Subcutaneous abdominal adipose tissue (tissue), 5 donors: ENCODE data around the gene GNA15.
A peak's percentile ranks its signal among the peaks of the same experiment; 100 is the strongest.

Experiments used
- H3K27ac ChIP-seq: one replicate; pipeline ENCODE4 v1.7.0; 2013; ENCODE audit warnings: low read depth, mild to moderate bottlenecking, inconsistent platforms, low read length, moderate library complexity
- H3K27me3 ChIP-seq, 5 donors: one replicate each; pipeline ENCODE4 v1.7.0; 2013; ENCODE audit warnings: low read length in 5 of 5, inconsistent platforms in 1 of 5; ENCODE audit not compliant: control insufficient read depth in 5 of 5, insufficient read depth in 4 of 5
- H3K36me3 ChIP-seq, 5 donors: one replicate each; pipeline ENCODE4 v1.7.0; 2013; ENCODE audit warnings: low read length in 5 of 5; ENCODE audit not compliant: control insufficient read depth in 5 of 5, insufficient read depth in 5 of 5
- H3K4me1 ChIP-seq, 5 donors: one replicate each; pipeline ENCODE4 v1.7.0; 2013; ENCODE audit warnings: low read length in 5 of 5, mild to moderate bottlenecking in 3 of 5, moderate library complexity in 1 of 5; ENCODE audit not compliant: control insufficient read depth in 5 of 5, insufficient read depth in 5 of 5
- H3K4me3 ChIP-seq, 5 donors: one replicate each; pipeline ENCODE4 v1.7.0; 2013; ENCODE audit warnings: low read length in 5 of 5, low read depth in 1 of 5
- H3K9ac ChIP-seq, 5 donors: one replicate each; pipeline ENCODE4 v1.7.0; 2013; ENCODE audit warnings: low read length in 5 of 5, mild to moderate bottlenecking in 4 of 5, moderate library complexity in 3 of 5
- H3K9me3 ChIP-seq, 5 donors: one replicate each; pipeline ENCODE4 v1.7.0; 2013; ENCODE audit warnings: low read length in 5 of 5; ENCODE audit not compliant: control insufficient read depth in 5 of 5
- donor health status: healthy.
- donor health status: healthy.
- donor health status: healthy.
- donor health status: healthy.
- donor health status: healthy.

GNA15 gene

GRCh38 chr19:3107658-3108057 is 28.2 kb upstream of the GNA15 start:
- Histone ChIP-seq H3K9ac (no peak overlapping the region), H3K36me3 (peaks cover 0 to 27% (median 12%) of the 10 kb centered on the region in 5 donors), H3K27ac (no peak overlapping the region), H3K4me1 (peaks cover 2 to 27% (median 23%) of the 10 kb centered on the region in 5 donors), H3K9me3 (no peaks in the 10 kb centered on the region), H3K4me3 (no peak overlapping the region), H3K27me3 (no peaks in the 10 kb centered on the region)

GRCh38 chr19:3108775-3109174 is 27.1 kb upstream of the GNA15 start:
- H3K36me3 ChIP-seq, result peaks cover 0 to 38% (median 20%) of the 10 kb centered on the region in 5 donors
- H3K9ac ChIP-seq, result peak overlapping the region in 1 of 5 donors; percentile 2
- no peaks in the 10 kb centered on the region for H3K9me3 ChIP-seq
- H3K4me3 ChIP-seq, result no peak overlapping the region
- no peaks in the 10 kb centered on the region for H3K27me3 ChIP-seq
- H3K4me1 ChIP-seq, result peaks cover 2 to 24% (median 19%) of the 10 kb centered on the region in 5 donors
- no peak overlapping the region for H3K27ac ChIP-seq

GRCh38 chr19:3109491-3109890 is 26.3 kb upstream of the GNA15 start:
- Histone ChIP-seq H3K36me3 (peaks cover 0 to 44% (median 26%) of the 10 kb centered on the region in 5 donors), H3K27ac (no peak overlapping the region), H3K4me1 (peaks cover 2 to 17% (median 11%) of the 10 kb centered on the region in 5 donors), H3K27me3 (no peaks in the 10 kb centered on the region), H3K9ac (no peak overlapping the region), H3K4me3 (no peak overlapping the region), H3K9me3 (no peaks in the 10 kb centered on the region)

DNA sequence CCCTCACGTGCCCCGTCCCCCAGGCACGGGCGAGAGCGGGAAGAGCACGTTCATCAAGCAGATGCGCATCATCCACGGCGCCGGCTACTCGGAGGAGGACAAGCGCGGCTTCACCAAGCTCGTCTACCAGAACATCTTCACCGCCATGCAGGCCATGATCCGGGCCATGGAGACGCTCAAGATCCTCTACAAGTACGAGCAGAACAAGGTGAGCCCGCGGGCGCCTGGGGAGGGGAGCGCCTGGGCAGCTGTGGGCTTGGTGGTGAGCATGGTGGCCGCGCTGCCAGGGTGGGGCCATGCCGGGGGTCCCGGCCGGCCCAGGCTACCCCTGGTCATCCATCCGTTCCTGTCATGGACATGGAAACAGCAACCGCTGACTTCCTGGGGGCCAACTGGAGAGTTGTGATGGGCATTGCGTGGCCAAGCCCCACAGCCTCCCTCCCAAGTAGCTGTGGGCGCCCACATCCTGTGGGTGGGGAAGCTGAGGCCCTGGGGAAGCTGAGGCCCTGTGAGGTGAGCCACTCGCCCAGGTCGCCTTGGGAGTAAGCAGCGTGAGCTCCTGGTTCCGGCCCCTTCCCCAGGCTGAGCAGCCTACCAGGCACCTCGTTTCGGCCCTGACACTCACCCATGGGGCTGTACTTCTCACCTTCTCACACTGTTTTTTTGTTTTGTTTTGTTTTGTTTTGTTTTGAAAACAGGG is 25.6 kb upstream of the GNA15 start:
- no peak overlapping the region for H3K27ac ChIP-seq
- no peaks in the 10 kb centered on the region for H3K9me3 ChIP-seq
- H3K4me3 ChIP-seq, result no peak overlapping the region
- H3K27me3 ChIP-seq, result no peaks in the 10 kb centered on the region
- peaks cover 2 to 14% (median 8%) of the 10 kb centered on the region in 5 donors for H3K4me1 ChIP-seq
- no peak overlapping the region for H3K9ac ChIP-seq
- H3K36me3 ChIP-seq, result peaks cover 0 to 52% (median 33%) of the 10 kb centered on the region in 5 donors

DNA sequence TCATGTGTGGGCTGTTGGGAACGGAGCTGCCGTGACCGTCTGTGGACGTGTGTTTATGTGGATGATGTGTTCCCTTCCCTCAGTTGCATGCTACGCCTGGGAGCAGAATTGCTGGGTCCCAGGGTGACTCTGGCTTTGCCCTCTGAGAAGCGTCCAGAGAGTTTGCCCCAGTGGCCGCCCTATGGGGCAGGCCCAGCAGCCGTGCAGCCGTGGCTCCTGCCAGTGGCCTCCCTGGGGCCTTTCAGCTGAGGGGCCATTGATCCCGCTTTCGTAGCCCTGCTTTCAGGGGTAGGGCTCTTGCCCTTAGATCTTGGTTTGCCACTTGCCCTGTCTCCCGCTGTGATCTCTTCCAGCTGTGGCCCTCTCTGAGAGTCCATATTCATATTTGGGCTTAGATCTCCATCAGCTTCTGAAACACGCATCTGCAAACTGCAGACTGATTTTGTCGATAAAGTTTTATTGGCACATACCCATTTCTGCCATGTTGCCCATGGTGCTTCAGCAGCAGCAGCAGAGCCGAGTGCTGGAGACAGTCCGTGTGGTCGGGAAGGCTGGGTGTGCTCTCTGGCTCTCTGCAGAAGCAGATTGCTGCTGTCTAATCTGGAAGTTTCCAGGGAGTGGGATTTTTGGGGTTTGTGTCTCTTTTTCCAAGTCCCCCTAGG is 24.1 kb upstream of the GNA15 start:
- Histone ChIP-seq H3K27ac (no peak overlapping the region), H3K27me3 (no peaks in the 10 kb centered on the region), H3K4me3 (no peak overlapping the region), H3K4me1 (peaks cover 0 to 8% (median 0%) of the 10 kb centered on the region in 5 donors), H3K36me3 (peaks cover 0 to 60% (median 39%) of the 10 kb centered on the region in 5 donors), H3K9me3 (no peaks in the 10 kb centered on the region), H3K9ac (no peak overlapping the region)

- Histone ChIP-seq H3K4me3 (no peak overlapping the region), H3K9me3 (no peaks in the 10 kb centered on the region), H3K9ac (no peak overlapping the region), H3K4me1 (peaks cover 0 to 6% (median 0%) of the 10 kb centered on the region in 5 donors), H3K36me3 (peaks cover 0 to 64% (median 44%) of the 10 kb centered on the region in 5 donors), H3K27ac (no peak overlapping the region), H3K27me3 (no peaks in the 10 kb centered on the region)
These were observed 23.3 kb upstream of the GNA15 start for GRCh38 chr19:3112375-3113099.

GRCh38 chr19:3113100-3114017 is 22.5 kb upstream of the GNA15 start:
- Histone ChIP-seq H3K9me3 (no peaks in the 10 kb centered on the region), H3K27me3 (no peaks in the 10 kb centered on the region), H3K4me1 (peaks cover 0 to 6% (median 0%) of the 10 kb centered on the region in 5 donors), H3K4me3 (no peak overlapping the region), H3K36me3 (peaks cover 0 to 73% (median 51%) of the 10 kb centered on the region in 5 donors), H3K27ac (no peak overlapping the region), H3K9ac (no peak overlapping the region)

DNA sequence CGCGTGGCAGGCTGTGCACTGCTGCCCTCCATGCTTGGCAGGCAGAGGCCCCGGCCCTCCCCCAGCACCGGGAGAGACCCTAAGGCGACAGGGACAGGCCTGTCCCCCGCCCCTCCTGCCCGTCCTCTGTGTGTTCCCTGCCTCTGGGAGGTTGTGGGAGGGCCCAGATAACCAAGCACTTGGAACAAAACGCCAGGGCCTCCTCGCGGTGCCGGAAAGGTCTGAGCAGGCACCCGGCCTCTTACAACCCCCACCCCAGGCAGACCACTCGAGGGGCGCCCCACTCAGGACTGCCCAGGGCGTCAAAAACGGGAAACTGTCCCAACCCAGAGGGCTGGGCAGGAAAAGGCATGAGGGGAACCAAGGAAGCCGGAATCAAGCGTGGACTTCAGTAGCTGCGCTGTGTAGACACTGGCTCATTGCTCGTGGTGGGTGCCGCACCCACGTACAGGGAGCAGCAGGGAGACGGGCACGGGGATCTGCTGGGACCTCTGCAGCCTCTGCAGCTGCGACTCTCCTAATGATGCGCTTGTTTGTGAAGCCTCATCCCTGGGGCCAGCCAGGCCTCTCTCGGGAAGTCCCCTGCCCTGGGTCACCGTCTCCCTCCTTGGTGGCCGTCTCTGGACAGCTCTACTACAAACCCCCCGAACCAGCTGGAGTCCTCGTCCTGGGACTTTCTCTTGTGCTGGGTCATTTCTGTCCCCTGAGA is 21.7 kb upstream of the GNA15 start:
- Histone ChIP-seq H3K36me3 (peaks cover 0 to 81% (median 58%) of the 10 kb centered on the region in 5 donors), H3K4me3 (no peak overlapping the region), H3K9ac (no peak overlapping the region), H3K27me3 (no peaks in the 10 kb centered on the region), H3K4me1 (peaks cover 0 to 3% (median 0%) of the 10 kb centered on the region in 5 donors), H3K9me3 (no peaks in the 10 kb centered on the region), H3K27ac (no peak overlapping the region)

DNA sequence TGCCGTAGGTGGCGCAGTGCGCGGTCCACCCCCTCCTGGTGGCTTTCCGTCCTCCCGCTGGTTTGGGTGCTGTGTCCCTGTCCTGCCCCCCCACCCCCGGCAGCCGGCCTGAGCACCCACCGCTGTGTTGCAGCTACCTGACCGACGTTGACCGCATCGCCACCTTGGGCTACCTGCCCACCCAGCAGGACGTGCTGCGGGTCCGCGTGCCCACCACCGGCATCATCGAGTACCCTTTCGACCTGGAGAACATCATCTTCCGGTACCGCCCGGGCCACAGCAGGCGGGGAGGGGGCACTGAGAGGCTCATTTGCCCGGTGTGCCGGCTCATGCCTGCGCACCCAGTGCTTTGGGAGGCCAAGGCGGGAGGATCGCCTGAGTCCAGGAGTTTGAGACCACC is 21.0 kb upstream of the GNA15 start:
- no peaks in the 10 kb centered on the region for H3K9me3 ChIP-seq
- H3K27me3 ChIP-seq, result no peaks in the 10 kb centered on the region
- peaks cover 0 to 3% (median 0%) of the 10 kb centered on the region in 5 donors for H3K4me1 ChIP-seq
- H3K36me3 ChIP-seq, result peaks cover 0 to 85% (median 61%) of the 10 kb centered on the region in 5 donors
- H3K4me3 ChIP-seq, result no peak overlapping the region
- no peak overlapping the region for H3K27ac ChIP-seq
- H3K9ac ChIP-seq, result no peak overlapping the region
